Activated CD8-positive, alpha-beta memory T cell treated with anti-CD3 and anti-CD28 coated beads for 1 hour (primary cell): ENCODE data around the gene XPNPEP2.
"Not testable (repeated sequence)": the region's sequence is repeated elsewhere in the genome, so short reads cannot be mapped to it uniquely, and the experiment has no call there.

Experiments
- DNase-seq, 2 donors: peaks; one replicate each; pipeline ENCODE4 v3.0.0-alpha.2; 2020; ENCODE audit warnings: low read depth in 1 of 2; ENCODE audit errors: extremely low read depth in 1 of 2

The XPNPEP2 gene

GRCh38 chrX:129719931-129720530, 18.7 kb upstream of the XPNPEP2 start:
- no peak for DNase-seq

GRCh38 chrX:129720741-129721140, 18.0 kb upstream of the XPNPEP2 start:
- no peak for DNase-seq

DNA sequence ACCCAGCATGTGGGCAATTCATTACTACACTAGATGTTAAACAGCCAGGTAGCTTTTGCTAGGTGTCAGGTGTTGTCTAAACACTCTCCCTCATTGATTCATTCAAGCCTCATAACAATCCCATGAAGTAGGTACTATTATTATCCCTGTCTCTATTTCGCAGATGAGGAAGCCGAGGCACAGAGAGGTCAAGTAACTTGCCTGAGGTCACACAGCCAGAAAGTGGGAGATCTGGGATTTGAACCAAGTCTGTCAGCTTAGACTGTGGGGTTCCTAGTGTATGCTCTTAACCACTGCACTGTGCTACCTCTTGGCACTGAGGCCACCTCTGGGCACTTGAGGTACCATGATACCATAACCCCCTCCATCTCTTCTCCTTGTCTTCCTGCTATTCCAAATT, 17.4 kb upstream of the XPNPEP2 start:
- DNase-seq, result no peak

DNA sequence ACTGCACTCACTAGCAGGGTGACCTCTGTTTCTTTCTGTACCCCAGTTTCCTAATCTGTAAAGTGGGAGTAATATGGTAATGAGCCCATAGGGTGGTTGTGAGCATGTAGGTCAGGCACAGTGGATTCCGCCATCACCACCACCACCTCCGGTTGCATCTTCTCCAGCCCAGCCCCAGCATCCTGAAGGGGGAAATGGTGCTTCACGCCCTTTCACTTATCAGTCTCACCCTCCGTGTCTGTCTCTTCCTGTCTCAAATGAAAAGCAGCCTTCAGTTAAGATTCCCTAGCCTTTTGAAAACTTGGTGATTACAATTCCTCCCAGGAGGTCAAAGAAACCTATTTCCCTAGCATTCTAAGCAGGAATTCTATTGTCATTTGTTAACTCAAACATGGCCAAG, 16.9 kb upstream of the XPNPEP2 start:
- no peak for DNase-seq

DNA sequence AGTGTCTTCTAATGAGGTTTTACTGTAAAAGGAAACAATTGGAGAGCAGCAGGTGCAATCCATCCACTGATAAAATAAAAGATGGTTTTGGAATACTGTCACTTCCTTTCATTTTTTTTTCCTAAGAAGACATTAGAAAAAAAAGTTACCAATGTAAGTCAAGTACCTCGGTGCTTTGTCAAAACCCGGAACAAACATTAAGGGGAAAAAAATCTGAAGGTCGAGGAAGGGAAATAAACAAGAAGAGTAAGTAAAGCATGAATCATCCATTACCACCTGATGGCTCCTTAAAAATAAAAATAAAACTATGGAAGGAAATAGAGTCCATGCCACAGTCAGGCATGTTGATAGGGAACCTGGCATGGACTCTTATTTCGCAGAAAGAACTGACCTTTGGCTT, 15.3 kb upstream of the XPNPEP2 start:
- no peak for DNase-seq

DNA sequence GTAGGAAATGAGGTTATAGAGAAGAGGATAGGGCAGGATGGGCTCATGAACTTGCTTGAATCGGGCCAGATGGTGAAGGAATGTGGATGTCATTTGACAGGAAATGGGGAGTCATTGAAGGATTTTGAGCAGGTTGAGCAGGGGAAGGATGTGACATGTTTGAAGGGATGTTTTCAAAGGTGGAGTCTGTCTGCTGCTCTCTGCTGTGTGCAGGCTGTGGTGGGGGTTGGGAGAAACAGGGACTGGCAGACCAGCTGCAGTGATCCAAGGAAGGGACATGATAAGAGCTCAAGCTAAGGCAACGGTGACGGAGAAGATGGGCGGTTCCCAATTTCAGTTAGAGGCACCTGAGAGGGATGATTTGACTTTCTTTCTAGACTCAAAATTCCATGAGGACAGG, 14.0 kb upstream of the XPNPEP2 start:
- DNase-seq, result no peak

DNA sequence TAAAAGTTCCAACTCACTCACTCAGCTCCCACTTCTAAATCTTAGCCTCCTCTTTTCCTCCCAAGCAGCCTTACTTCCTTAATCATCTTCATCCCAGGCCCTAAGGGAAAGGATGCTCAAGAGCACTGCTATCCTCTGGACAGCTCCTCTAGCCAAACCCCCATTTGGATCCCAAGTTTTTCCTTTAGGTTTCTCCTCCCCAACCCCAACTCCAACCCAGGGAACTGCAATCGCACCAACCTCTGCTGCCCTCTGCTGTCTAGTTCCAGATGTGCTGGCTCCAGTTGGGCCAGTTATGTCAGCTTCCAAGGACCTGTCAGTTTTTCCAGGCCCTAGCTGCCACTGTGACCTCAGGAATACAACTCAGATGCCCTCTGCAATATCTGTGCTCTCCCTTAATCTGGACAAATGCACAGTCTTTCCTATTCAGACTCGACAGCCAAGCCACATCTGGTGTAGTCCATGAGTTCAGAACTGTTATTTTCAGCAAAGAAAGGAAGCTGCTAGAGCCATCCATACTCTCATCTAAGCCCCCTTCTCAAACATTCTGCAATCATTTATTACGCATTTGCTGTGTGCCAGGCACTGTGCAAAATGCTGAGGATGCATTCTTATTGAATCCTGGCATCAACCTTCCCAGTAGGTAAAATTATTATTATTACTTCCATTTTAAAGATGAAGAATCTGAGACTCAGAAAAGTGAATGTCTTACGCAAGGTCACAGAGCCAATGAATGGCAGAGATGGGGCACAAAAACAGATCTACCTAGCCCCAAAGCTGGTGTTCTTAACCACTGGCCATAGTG, 12.3 kb upstream of the XPNPEP2 start:
- no peak for DNase-seq

DNA sequence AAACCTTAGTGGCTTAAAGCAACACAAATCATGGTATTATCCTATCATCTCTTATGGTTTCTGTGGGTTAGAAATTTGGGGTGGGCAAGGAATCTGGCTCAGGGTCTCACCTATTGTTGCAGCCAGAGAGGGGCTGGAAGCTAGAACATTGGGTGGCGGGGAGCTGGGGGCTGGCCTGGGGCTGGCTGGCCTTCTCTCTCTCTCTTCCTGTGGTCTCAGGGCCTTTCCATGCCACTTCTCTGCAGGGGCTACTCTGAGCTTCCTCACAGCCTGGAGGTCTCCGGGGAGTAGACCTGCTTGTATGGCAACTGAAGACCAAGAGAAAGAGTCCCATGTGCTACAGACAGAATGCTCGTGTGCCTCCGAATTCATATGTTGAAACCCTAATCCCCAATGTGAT, 10.7 kb upstream of the XPNPEP2 start:
- DNase-seq, result no peak

- no peak for DNase-seq
Measured at GRCh38 chrX:129731228-129731627, 7.6 kb upstream of the XPNPEP2 start.

GRCh38 chrX:129732857-129733256, 5.9 kb upstream of the XPNPEP2 start:
- no peak for DNase-seq

GRCh38 chrX:129733335-129733734, 5.4 kb upstream of the XPNPEP2 start:
- no peak for DNase-seq

GRCh38 chrX:129736491-129736890, 2.3 kb upstream of the XPNPEP2 start:
- DNase-seq, result no peak

DNA sequence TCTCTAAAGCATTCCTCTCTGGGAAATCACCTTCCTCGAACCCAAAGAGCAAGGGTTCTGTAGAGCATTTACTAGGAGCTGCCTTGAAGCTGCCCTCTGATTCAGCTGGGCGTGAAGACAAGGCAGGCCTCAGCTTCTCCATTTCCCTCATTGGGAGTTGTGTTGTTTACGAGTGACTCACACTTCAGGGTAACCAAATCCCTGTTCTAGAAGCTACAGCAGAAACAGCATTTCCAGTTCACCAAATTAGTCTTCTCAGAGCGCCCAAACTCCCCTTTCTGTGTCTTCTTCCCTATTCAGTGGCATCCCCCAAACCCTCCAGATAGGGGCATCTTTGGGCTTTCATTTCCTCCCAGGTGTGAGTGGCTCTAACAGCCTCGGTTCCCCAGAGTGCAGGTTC, 863 bp upstream of the XPNPEP2 start:
- no peak for DNase-seq

DNA sequence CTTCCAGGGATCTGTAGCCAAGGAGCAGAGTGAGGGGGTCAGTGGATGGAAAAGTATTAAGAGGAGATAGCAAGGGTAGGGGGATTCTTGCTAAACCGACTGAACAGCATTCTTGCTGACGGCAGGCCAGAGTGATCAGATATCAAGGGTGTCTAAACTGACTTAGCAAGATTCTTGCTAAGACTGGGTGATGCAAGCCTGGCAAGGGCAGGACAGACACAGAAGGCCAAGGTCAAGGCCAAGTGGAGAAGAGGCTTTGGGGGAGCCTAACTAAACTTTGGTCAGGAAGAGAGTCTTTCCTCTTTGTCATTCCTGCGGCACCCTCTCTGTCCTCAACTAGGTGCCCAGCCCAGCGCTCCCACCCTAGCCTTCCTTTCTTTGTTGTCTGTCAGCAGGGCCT, 799 bp downstream of the XPNPEP2 start:
- DNase-seq, result no peak

- DNase-seq, result no peak
Measured at GRCh38 chrX:129741880-129742758, 3.3 kb downstream of the XPNPEP2 start.

- DNase-seq, result not testable (repeated sequence)
Measured at GRCh38 chrX:129742759-129743152, 4.0 kb downstream of the XPNPEP2 start.

GRCh38 chrX:129743821-129744220, 5.0 kb downstream of the XPNPEP2 start:
- no peak for DNase-seq

- no peak for DNase-seq
Measured at GRCh38 chrX:129744861-129745321, 6.1 kb downstream of the XPNPEP2 start.

GRCh38 chrX:129746557-129747470, 8.0 kb downstream of the XPNPEP2 start:
- no peak for DNase-seq

DNA sequence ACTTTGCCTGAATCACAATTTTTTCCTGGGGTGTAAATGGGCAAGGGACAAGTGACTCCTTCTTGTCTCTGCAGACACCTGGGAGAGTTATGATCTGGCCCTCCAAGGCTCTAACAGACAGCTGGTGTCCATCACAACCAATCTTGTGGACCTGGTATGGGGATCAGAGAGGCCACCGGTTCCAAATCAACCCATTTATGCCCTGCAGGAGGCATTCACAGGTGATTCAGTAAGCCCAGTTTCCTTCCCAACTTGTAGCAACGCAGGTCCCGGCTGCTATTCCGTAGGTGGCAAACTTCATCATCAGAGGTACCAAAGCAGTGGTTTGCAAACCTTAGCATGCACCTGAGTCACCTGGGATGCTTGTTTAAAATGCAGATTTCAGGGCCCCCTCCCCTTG, 8.8 kb downstream of the XPNPEP2 start:
- no peak for DNase-seq

- DNase-seq, result no peak
Measured at GRCh38 chrX:129748305-129748704, 9.5 kb downstream of the XPNPEP2 start.
